ENCODE data around the gene POU6F2. TPM values are rescaled to one million over a fixed set of nuclear protein-coding genes. Genes with fewer than 3 reads are reported as not detected.

POU6F2 gene
- total RNA-seq, 1 donor from 2014 or later = 34.7 TPM

- DNase-seq = no peak
- peaks cover 3% of the 10 kb centered on the region for H3K4me1 Mint-ChIP-seq (ENCODE audit: low read depth, unreplicated experiment)
- H3K4me3 Mint-ChIP-seq (ENCODE audit: unreplicated experiment) = no peak overlapping the region
- H3K27me3 Mint-ChIP-seq (ENCODE audit: unreplicated experiment) = peaks cover 2% of the 10 kb centered on the region
- TF ChIP-seq CTCF (IDR thresholded peaks at IDR 0.05; ENCODE audit: partially characterized antibody, unreplicated experiment) = no peak
- no peak overlapping the region for H3K27ac Mint-ChIP-seq (ENCODE audit: unreplicated experiment)
- peaks cover 2% of the 10 kb centered on the region for H3K9me3 Mint-ChIP-seq (ENCODE audit: unreplicated experiment)
- H3K36me3 Mint-ChIP-seq (ENCODE audit: unreplicated experiment) = peaks cover 11% of the 10 kb centered on the region
Measured at GRCh38 chr7:39240864-39241263, 263.2 kb downstream of the POU6F2 start.

GRCh38 chr7:39247576-39247975, 269.9 kb downstream of the POU6F2 start:
- no peak for TF ChIP-seq CTCF (IDR thresholded peaks at IDR 0.05; ENCODE audit: partially characterized antibody, unreplicated experiment)
- Mint-ChIP-seq H3K27ac (ENCODE audit: unreplicated experiment) (peak overlapping the region; percentile 62), H3K4me3 (ENCODE audit: unreplicated experiment) (no peak overlapping the region), H3K9me3 (ENCODE audit: unreplicated experiment) (no peaks in the 10 kb centered on the region), H3K36me3 (ENCODE audit: unreplicated experiment) (no peaks in the 10 kb centered on the region), H3K4me1 (ENCODE audit: low read depth, unreplicated experiment) (peaks cover 28% of the 10 kb centered on the region), H3K27me3 (ENCODE audit: unreplicated experiment) (no peaks in the 10 kb centered on the region)
- DNase-seq = no peak

DNA sequence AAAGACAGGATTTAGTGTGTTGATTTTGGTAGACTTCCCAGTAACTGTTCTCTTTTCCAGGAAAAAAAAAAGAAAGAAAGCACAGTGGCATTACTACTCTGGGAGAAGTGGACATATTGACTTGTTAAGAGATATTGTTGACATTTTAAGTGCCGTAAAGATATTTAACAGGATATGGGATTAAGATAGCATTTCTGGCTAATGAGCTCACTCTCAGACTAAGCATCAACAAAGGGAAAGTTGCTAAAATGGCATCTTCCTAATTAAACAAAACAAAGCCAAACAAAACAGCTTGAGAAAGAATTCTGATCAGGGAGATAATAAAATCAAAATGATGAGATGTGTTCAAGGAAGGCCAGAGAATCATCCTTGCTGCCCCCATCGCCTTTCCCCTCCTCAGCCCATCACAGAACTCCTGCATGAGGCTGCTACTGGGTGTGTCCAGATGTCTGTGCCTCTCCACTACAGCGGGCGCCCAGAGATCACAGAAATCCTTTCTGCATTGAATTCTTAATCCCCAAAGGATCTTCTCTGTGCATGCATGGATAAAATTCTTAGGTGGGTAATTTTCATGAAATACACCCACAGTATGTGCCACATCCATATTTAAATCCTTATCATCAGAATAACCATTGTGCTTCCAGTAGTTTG, 270.5 kb downstream of the POU6F2 start:
- H3K27ac Mint-ChIP-seq (ENCODE audit: unreplicated experiment) = peak overlapping the region; percentile 62
- H3K4me1 Mint-ChIP-seq (ENCODE audit: low read depth, unreplicated experiment) = peaks cover 28% of the 10 kb centered on the region

GRCh38 chr7:39248692-39249090, 271.0 kb downstream of the POU6F2 start:
- Mint-ChIP-seq H3K36me3 (ENCODE audit: unreplicated experiment) (no peaks in the 10 kb centered on the region), H3K4me1 (ENCODE audit: low read depth, unreplicated experiment) (peaks cover 28% of the 10 kb centered on the region), H3K27ac (ENCODE audit: unreplicated experiment) (peak overlapping the region; percentile 62), H3K27me3 (ENCODE audit: unreplicated experiment) (no peaks in the 10 kb centered on the region), H3K9me3 (ENCODE audit: unreplicated experiment) (no peaks in the 10 kb centered on the region), H3K4me3 (ENCODE audit: unreplicated experiment) (peak overlapping the region; percentile 14)
- DNase-seq = no peak
- TF ChIP-seq CTCF (IDR thresholded peaks at IDR 0.05; ENCODE audit: partially characterized antibody, unreplicated experiment) = no peak

More for the DNA sequence above, 270.5 kb downstream of the POU6F2 start:
- no peak for DNase-seq
- H3K27me3 Mint-ChIP-seq (ENCODE audit: unreplicated experiment) = no peaks in the 10 kb centered on the region
- no peaks in the 10 kb centered on the region for H3K9me3 Mint-ChIP-seq (ENCODE audit: unreplicated experiment)
- no peak for TF ChIP-seq CTCF (IDR thresholded peaks at IDR 0.05; ENCODE audit: partially characterized antibody, unreplicated experiment)
- peak overlapping the region; percentile 14 for H3K4me3 Mint-ChIP-seq (ENCODE audit: unreplicated experiment)
- no peaks in the 10 kb centered on the region for H3K36me3 Mint-ChIP-seq (ENCODE audit: unreplicated experiment)

DNA sequence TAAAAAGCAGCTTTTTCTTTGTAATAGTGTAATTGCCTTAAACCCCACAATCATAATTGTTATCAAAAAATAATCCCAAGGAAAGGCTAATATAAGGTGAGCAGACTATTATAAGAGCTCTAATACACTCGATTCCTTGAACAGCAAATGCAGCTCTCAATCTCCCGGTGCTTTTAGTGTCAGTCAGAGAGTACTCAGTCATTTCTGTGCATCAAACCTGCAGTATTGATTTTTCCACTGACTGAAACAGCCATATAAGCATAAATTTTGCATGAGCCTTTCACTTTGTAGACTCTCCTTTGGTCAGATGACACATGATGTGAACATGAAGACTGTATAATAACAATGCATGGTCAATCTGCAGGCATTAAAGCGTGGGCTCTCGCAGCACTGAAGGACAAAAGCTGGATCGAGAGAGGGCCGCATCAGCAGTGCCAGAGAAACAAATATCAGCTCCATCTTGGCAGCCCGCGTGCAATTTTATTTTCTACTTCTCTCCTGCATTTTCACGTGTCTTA, 272.0 kb downstream of the POU6F2 start:
- TF ChIP-seq CTCF (IDR thresholded peaks at IDR 0.05; ENCODE audit: partially characterized antibody, unreplicated experiment) = no peak
- Mint-ChIP-seq H3K27me3 (ENCODE audit: unreplicated experiment) (peaks cover 2% of the 10 kb centered on the region), H3K36me3 (ENCODE audit: unreplicated experiment) (no peaks in the 10 kb centered on the region), H3K9me3 (ENCODE audit: unreplicated experiment) (no peaks in the 10 kb centered on the region), H3K4me3 (ENCODE audit: unreplicated experiment) (peak overlapping the region; percentile 16), H3K27ac (ENCODE audit: unreplicated experiment) (peak overlapping the region; percentile 91), H3K4me1 (ENCODE audit: low read depth, unreplicated experiment) (peaks cover 36% of the 10 kb centered on the region)
- DNase-seq = no peak
